ENCODE measurements around the gene SH2D3A. TPM values are rescaled to one million over a fixed set of nuclear protein-coding genes. Genes with fewer than 3 reads are reported as not detected.

Gene SH2D3A
- total RNA-seq, 4 donors from 2014 or later, result 41.4 to 127 (median 55.5) TPM

- no peak for TF ChIP-seq EP300 (IDR thresholded peaks at IDR 0.05; ENCODE audit: low read depth)
- TF ChIP-seq CTCF (IDR thresholded peaks at IDR 0.05), result no peak
- no peak for TF ChIP-seq POLR2A (IDR thresholded peaks at IDR 0.05)
- no peak for TF ChIP-seq POLR2AphosphoS5 (IDR thresholded peaks at IDR 0.05)
- in situ Hi-C loops (cut with MboI; ENCODE audit: low pct_ligation_motif_present in 1 of 4, low pct_unique_long_range_greater_than_20kb in 1 of 4, low sequenced_read_pairs in 3 of 4) (no loop called here), intact Hi-C loops (cut with DNase I; ENCODE audit: low total_unique reads) (no loop called here)
- Histone ChIP-seq H3K36me3 (no peaks in the 10 kb centered on the region), H3K4me3 (no peak overlapping the region), H3K27ac (no peak overlapping the region), H3K9me3 (no peaks in the 10 kb centered on the region), H3K4me1 (peaks cover 0 to 3% (median 1%) of the 10 kb centered on the region in 4 donors), H3K27me3 (no peaks in the 10 kb centered on the region)
- no peak for DNase-seq
- 94 to 95% methylated on average over 3 to 4 of the region's 4 CpGs for WGBS, 2 donors (ENCODE audit: low coverage in 1 of 2)
Measured at GRCh38 chr19:6806488-6806887, 39.3 kb upstream of the SH2D3A start.

- Histone ChIP-seq H3K9me3 (no peaks in the 10 kb centered on the region), H3K4me3 (no peak overlapping the region), H3K4me1 (peaks cover 0 to 9% (median 4%) of the 10 kb centered on the region in 4 donors), H3K36me3 (no peaks in the 10 kb centered on the region), H3K27me3 (no peaks in the 10 kb centered on the region), H3K27ac (peak overlapping the region; percentile 15 to 82 (median 72))
- in situ Hi-C loops (cut with MboI; ENCODE audit: low pct_ligation_motif_present in 1 of 4, low pct_unique_long_range_greater_than_20kb in 1 of 4, low sequenced_read_pairs in 3 of 4), result no loop called here
- TF ChIP-seq POLR2AphosphoS5 (IDR thresholded peaks at IDR 0.05), result no peak
- no peak for TF ChIP-seq EP300 (IDR thresholded peaks at IDR 0.05; ENCODE audit: low read depth)
- no peak for TF ChIP-seq CTCF (IDR thresholded peaks at IDR 0.05)
- TF ChIP-seq POLR2A (IDR thresholded peaks at IDR 0.05), result no peak
- intact Hi-C loops (cut with DNase I; ENCODE audit: low total_unique reads), result no loop called here
- WGBS, 2 donors (ENCODE audit: low coverage in 1 of 2), result 79% methylated on average over 8 of the region's 8 CpGs; no CpG with 5 or more reads in 1 of the 2 donors
- DNase-seq, result no peak
Measured at GRCh38 chr19:6803036-6803404, 35.8 kb upstream of the SH2D3A start.

- peaks cover 0 to 9% (median 4%) of the 10 kb centered on the region in 4 donors for H3K4me1 ChIP-seq
- no peaks in the 10 kb centered on the region for H3K36me3 ChIP-seq
- peak; percentile 60 for DNase-seq
- no peak overlapping the region for H3K4me3 ChIP-seq
- H3K9me3 ChIP-seq, result no peaks in the 10 kb centered on the region
- no peaks in the 10 kb centered on the region for H3K27me3 ChIP-seq
- in situ Hi-C loops (cut with MboI; ENCODE audit: low pct_ligation_motif_present in 1 of 4, low pct_unique_long_range_greater_than_20kb in 1 of 4, low sequenced_read_pairs in 3 of 4), result no loop called here
- 64 to 80% methylated on average over 2 to 9 of the region's 9 CpGs for WGBS, 2 donors (ENCODE audit: low coverage in 1 of 2)
- TF ChIP-seq POLR2A (IDR thresholded peaks at IDR 0.05), result no peak
- TF ChIP-seq EP300 (IDR thresholded peaks at IDR 0.05; ENCODE audit: low read depth), result no peak
- TF ChIP-seq CTCF (IDR thresholded peaks at IDR 0.05), result no peak
- TF ChIP-seq POLR2AphosphoS5 (IDR thresholded peaks at IDR 0.05), result no peak
- H3K27ac ChIP-seq, result peak overlapping the region; percentile 65 to 82 (median 72)
- intact Hi-C loops (cut with DNase I; ENCODE audit: low total_unique reads), result no loop called here
Measured at GRCh38 chr19:6802336-6803035, 35.3 kb upstream of the SH2D3A start.

- Histone ChIP-seq H3K27ac (peak overlapping the region; percentile 65 to 82 (median 72)), H3K27me3 (no peaks in the 10 kb centered on the region), H3K4me1 (peaks cover 0 to 9% (median 4%) of the 10 kb centered on the region in 4 donors), H3K4me3 (peak overlapping the region in 3 of 4 donors; percentile 2 to 35 (median 19)), H3K36me3 (no peaks in the 10 kb centered on the region), H3K9me3 (no peaks in the 10 kb centered on the region)
- DNase-seq, result peak; percentile 82
- intact Hi-C loops (cut with DNase I; ENCODE audit: low total_unique reads), result no loop called here
- 5 to 30% methylated on average over 4 to 19 of the region's 19 CpGs for WGBS, 2 donors (ENCODE audit: low coverage in 1 of 2)
- in situ Hi-C loops (cut with MboI; ENCODE audit: low pct_ligation_motif_present in 1 of 4, low pct_unique_long_range_greater_than_20kb in 1 of 4, low sequenced_read_pairs in 3 of 4), result no loop called here
- TF ChIP-seq CTCF (IDR thresholded peaks at IDR 0.05) (no peak), POLR2AphosphoS5 (IDR thresholded peaks at IDR 0.05) (peak in 1 of 3 donors; percentile 34), EP300 (IDR thresholded peaks at IDR 0.05; ENCODE audit: low read depth) (no peak), POLR2A (IDR thresholded peaks at IDR 0.05) (peak; percentile 11)
Measured at GRCh38 chr19:6801485-6802086, 34.4 kb upstream of the SH2D3A start.
